IMR-90 (cell line): ENCODE data around the gene TALDO1. TPM values are rescaled to one million over a fixed set of nuclear protein-coding genes. Genes with fewer than 3 reads are reported as not detected.

Experiments
- ATAC-seq: fragments of 200-7000 bp; cut with Tn5 transposase; 2 replicates; pipeline ENCODE4 v1.9.1; 2020; ENCODE audit warnings: low read depth, mild to moderate bottlenecking, moderate library complexity
- BruUV-seq: library from RNA; stranded (reverse); fragments of 400-500 nt; replicated peaks from 2 replicates; lab custom pipeline; 2021; lab: Mats Ljungman, UMichigan
- CTCF ChIA-PET: fragments of 300-600 bp; formaldehyde crosslinking; extraction: SDS; loops from one replicate; lab custom pipeline; 2021; ENCODE audit warnings: antibody characterized with exemption; lab: Yijun Ruan, JAX
- POLR2A ChIA-PET: fragments of 300-600 bp; sonication (Branson Sonifier 250); formaldehyde crosslinking; loops from one replicate; lab custom pipeline; 2022; ENCODE audit warnings: antibody characterized with exemption; ENCODE audit not compliant: unreplicated experiment; lab: Charles Lee
- DNase-seq: peaks from one replicate; pipeline ENCODE4 v3.0.0; 2013
- H2AFZ ChIP-seq: replicated peaks from 2 replicates; pipeline ENCODE3; 2013; ENCODE audit warnings: low read length, mild to moderate bottlenecking; ENCODE audit not compliant: poor library complexity
- H2AK5ac ChIP-seq: 2 replicates; pipeline ENCODE4 v1.6.1; 2013; ENCODE audit warnings: low read depth, low read length, inconsistent platforms
- H2AK9ac ChIP-seq: replicated peaks from 2 replicates; pipeline ENCODE3; 2013; ENCODE audit warnings: mild to moderate bottlenecking, low read depth, low read length, moderate library complexity; ENCODE audit not compliant: poor library complexity
- H2BK120ac ChIP-seq: 2 replicates; pipeline ENCODE4 v1.6.1; 2013; ENCODE audit warnings: low read depth, low read length, inconsistent platforms
- H2BK15ac ChIP-seq: 3 replicates; pipeline ENCODE4 v1.6.1; 2013; ENCODE audit warnings: low read depth, low read length, inconsistent platforms
- H2BK20ac ChIP-seq: 2 replicates; pipeline ENCODE4 v1.6.1; 2013; ENCODE audit warnings: low read depth, mild to moderate bottlenecking, inconsistent platforms, low read length, moderate library complexity
- H2BK5ac ChIP-seq: 2 replicates; pipeline ENCODE4 v1.6.1; 2013; ENCODE audit warnings: mild to moderate bottlenecking, low read depth, low read length, inconsistent platforms; ENCODE audit not compliant: poor library complexity, severe bottlenecking
- H3K14ac ChIP-seq: replicated peaks from 2 replicates; pipeline ENCODE4 v1.6.1; 2013; ENCODE audit warnings: low read depth, low read length, inconsistent platforms
- H3K18ac ChIP-seq: 2 replicates; pipeline ENCODE4 v1.6.1; 2013; ENCODE audit warnings: low read depth, low read length, control low read depth
- H3K23ac ChIP-seq: 2 replicates; pipeline ENCODE4 v1.6.1; 2013; ENCODE audit warnings: low read depth, low read length, inconsistent platforms
- H3K27ac ChIP-seq: 2 replicates; pipeline ENCODE4 v1.5.1; 2013; ENCODE audit warnings: mild to moderate bottlenecking, control low read depth, low read length; ENCODE audit not compliant: insufficient read depth
- H3K27me3 ChIP-seq: 2 replicates; pipeline ENCODE4 v1.6.1; 2013; ENCODE audit warnings: low read length; ENCODE audit not compliant: control insufficient read depth, insufficient read depth
- H3K36me3 ChIP-seq: 2 replicates; pipeline ENCODE4 v1.6.1; 2013; ENCODE audit warnings: low read length, mixed read lengths; ENCODE audit not compliant: control insufficient read depth, insufficient read depth
- H3K4ac ChIP-seq: 2 replicates; pipeline ENCODE4 v1.6.1; 2013; ENCODE audit warnings: low read depth, low read length, inconsistent platforms
- H3K4me1 ChIP-seq: 2 replicates; pipeline ENCODE4 v1.6.1; 2013; ENCODE audit warnings: low read length, mixed read lengths; ENCODE audit not compliant: control insufficient read depth, insufficient read depth
- H3K4me2 ChIP-seq: 2 replicates; pipeline ENCODE4 v1.6.1; 2013; ENCODE audit warnings: low read depth, mild to moderate bottlenecking, control low read depth, low read length, moderate library complexity
- H3K4me3 ChIP-seq: 2 replicates; pipeline ENCODE4 v1.5.1; 2013; ENCODE audit warnings: low read depth, mild to moderate bottlenecking, control low read depth, low read length, moderate library complexity; ENCODE audit not compliant: insufficient read depth
- H3K56ac ChIP-seq: 2 replicates; pipeline ENCODE4 v1.6.1; 2013; ENCODE audit warnings: low read length, inconsistent platforms; ENCODE audit not compliant: insufficient read depth; ENCODE audit errors: extremely low read depth
- H3K79me1 ChIP-seq, 2 experiments: 2 replicates each; pipeline ENCODE4 v1.6.1; 2013; ENCODE audit warnings: low read length in 2 of 2, inconsistent platforms in 1 of 2, low read depth in 1 of 2
- H3K9ac ChIP-seq: 2 replicates; pipeline ENCODE4 v1.6.1; 2013; ENCODE audit warnings: low read depth, low read length, control low read depth
- H3K9me1 ChIP-seq: 2 replicates; pipeline ENCODE4 v1.6.1; 2013; ENCODE audit warnings: low read length, inconsistent platforms; ENCODE audit not compliant: insufficient read depth
- H3K9me3 ChIP-seq: 2 replicates; pipeline ENCODE4 v1.6.1; 2013; ENCODE audit warnings: low read length; ENCODE audit not compliant: control insufficient read depth, insufficient read depth
- H4K20me1 ChIP-seq: 2 replicates; pipeline ENCODE4 v1.6.1; 2013; ENCODE audit warnings: low read length, inconsistent platforms; ENCODE audit not compliant: insufficient read depth
- H4K5ac ChIP-seq: 2 replicates; pipeline ENCODE4 v1.6.1; 2013; ENCODE audit warnings: mild to moderate bottlenecking, low read depth, low read length, control low read depth
- H4K8ac ChIP-seq, 2 experiments: 2 replicates each; pipeline ENCODE4 v1.6.1; 2013; ENCODE audit warnings: low read depth in 2 of 2, low read length in 2 of 2, control low read depth in 1 of 2, inconsistent platforms in 1 of 2
- H4K91ac ChIP-seq: 2 replicates; pipeline ENCODE4 v1.6.1; 2013; ENCODE audit warnings: low read depth, low read length, inconsistent platforms; ENCODE audit not compliant: insufficient read depth
- BHLHE40 ChIP-seq: fragments of 150-350 bp; IDR thresholded peaks from 2 replicates; pipeline ENCODE4 v1.6.1; 2016; ENCODE audit warnings: mild to moderate bottlenecking, low read depth, low read length
- CEBPB ChIP-seq: IDR thresholded peaks from 2 replicates; pipeline ENCODE4 v1.6.1; 2012; ENCODE audit warnings: low read depth, low read length, improper control_type of control experiment
- CHD1 ChIP-seq: IDR thresholded peaks from 2 replicates; pipeline ENCODE4 v1.6.1; 2012; ENCODE audit warnings: low read depth, low read length, improper control_type of control experiment
- ELK1 ChIP-seq: fragments of 150-350 bp; IDR thresholded peaks from 2 replicates; pipeline ENCODE4 v1.6.1; 2016; ENCODE audit warnings: low read depth, mild to moderate bottlenecking, low read length, moderate library complexity, borderline replicate concordance
- FOS ChIP-seq: fragments of 150-350 bp; IDR thresholded peaks from 2 replicates; pipeline ENCODE4 v1.6.1; 2016; ENCODE audit warnings: low read depth, low read length
- MAFK ChIP-seq: IDR thresholded peaks from 2 replicates; pipeline ENCODE4 v1.6.1; 2012; ENCODE audit warnings: low read depth, low read length, improper control_type of control experiment
- MXI1 ChIP-seq: IDR thresholded peaks from 2 replicates; pipeline ENCODE4 v1.6.1; 2012; ENCODE audit warnings: low read depth, mild to moderate bottlenecking, low read length, moderate library complexity, borderline replicate concordance
- RFX5 ChIP-seq: IDR thresholded peaks from 2 replicates; pipeline ENCODE4 v1.8.0; 2012; ENCODE audit warnings: low read depth, mild to moderate bottlenecking, low read length, moderate library complexity
- USF2 ChIP-seq: fragments of 150-350 bp; IDR thresholded peaks from 2 replicates; pipeline ENCODE4 v1.6.1; 2017; ENCODE audit warnings: mild to moderate bottlenecking, antibody characterized with exemption, low read length, low read depth
- WGBS, 2 experiments: methylation state at CpG; one replicate each; pipeline versions ENCODE4 v1.1.5 to v1.1.7; 2013; ENCODE audit warnings: missing lambda C conversion rate in 2 of 2; ENCODE audit not compliant: insufficient read length in 1 of 2; ENCODE audit errors: extremely low coverage in 2 of 2; 5-methylcytosine and 5-hydroxymethylcytosine counted together
- dilution Hi-C: fragments of 300-500 bp; cut with HindIII; formaldehyde crosslinking; loops from one replicate; pipeline ENCODE4 v1.14.3; 2018; ENCODE audit warnings: low sequenced_read_pairs; ENCODE audit not compliant: unreplicated experiment
- in situ Hi-C: fragments of 300-500 bp; cut with MboI; formaldehyde crosslinking; loops from 3 replicates; pipeline ENCODE4 v1.14.3; 2019; ENCODE audit warnings: low sequenced_read_pairs, inconsistent platforms, mixed read lengths
- intact Hi-C: fragments of 100-400 bp; cut with micrococcal nuclease; formaldehyde crosslinking; loops from 2 replicates; pipeline ENCODE4 v1.10.0; 2022
- polyA plus RNA-seq, 3 experiments: library from polyadenylated mRNA; depleted of rRNA; stranded (reverse); fragments of >200 nt; gene quantifications; 2 replicates each; pipeline ENCODE4 v1.2.3, GENCODE V29; 2012; ENCODE audit warnings: low replicate concordance in 1 of 3
- total RNA-seq: library from RNA; depleted of rRNA; stranded (reverse); fragments of >200 nt; gene quantifications from 2 replicates; pipeline ENCODE4 v1.2.3, GENCODE V29; 2012

The TALDO1 gene
- total and polyA plus RNA-seq, 2 of the 4 experiments (the other 2 are of a cell fraction): 147 to 210 TPM

GRCh38 chr11:702462-703461 is 44.5 kb upstream of the TALDO1 start (continued):
- no peak for TF ChIP-seq ELK1

DNA sequence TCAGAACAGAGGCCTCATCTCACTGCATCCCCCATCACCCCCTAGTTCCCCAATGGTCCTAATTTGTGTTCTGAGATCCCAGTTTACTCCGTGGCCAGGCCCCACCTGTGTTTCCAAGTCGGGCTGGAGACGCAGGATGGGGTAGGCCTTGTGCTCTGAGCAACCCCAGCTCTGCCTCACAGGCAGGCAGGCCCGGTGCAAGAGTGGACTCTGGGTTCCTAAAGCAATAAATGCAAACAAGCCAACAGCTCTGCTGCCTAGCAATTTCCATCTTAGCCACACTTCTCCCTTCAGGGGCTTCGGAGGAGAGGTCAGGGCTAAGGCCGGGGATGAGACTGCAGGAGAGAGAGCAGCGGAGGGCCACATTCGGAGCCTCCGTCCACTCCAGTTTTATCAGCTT is 43.8 kb upstream of the TALDO1 start:
- BruUV-seq: no TSS peak
- Histone ChIP-seq H4K20me1 (peaks cover 12% of the 10 kb centered on the region), H3K9ac (no peak overlapping the region), H3K18ac (no peak overlapping the region), H3K56ac (no peak overlapping the region), H2AK9ac (no peak overlapping the region), H3K9me3 (no peaks in the 10 kb centered on the region), H2BK15ac (no peak overlapping the region), H3K4me2 (no peak overlapping the region), H3K36me3 (peaks cover 21% of the 10 kb centered on the region; the same call in 1 of the 2 replicates), H4K5ac (no peak overlapping the region), H3K23ac (no peak overlapping the region), H3K4ac (no peak overlapping the region), H3K27me3 (no peaks in the 10 kb centered on the region), H3K4me1 (peaks cover 33% of the 10 kb centered on the region), H3K27ac (no peak overlapping the region), H2AK5ac (no peak overlapping the region), H4K91ac (no peak overlapping the region), H3K14ac (no peak overlapping the region), H2BK5ac (no peak overlapping the region), H3K79me1 (peaks cover 16 to 70% of the 10 kb centered on the region in 2 experiments), H3K4me3 (no peak overlapping the region), H2AFZ (no peak overlapping the region), H2BK20ac (no peak overlapping the region), H4K8ac (no peak overlapping the region), H2BK120ac (no peak overlapping the region), H3K9me1 (peaks cover 22% of the 10 kb centered on the region)
- POLR2A ChIA-PET: interaction anchor here (0.6 kb wide), 1 partner anchor 89 kb away, joined by 3 read pairs; no protein-coding TSS in a partner anchor
- DNase-seq: no peak
- dilution Hi-C loops: no loop called here
- ATAC-seq: no peak
- in situ Hi-C loops: no loop called here
- intact Hi-C loops: no loop called here
- CTCF ChIA-PET: no interaction called here
- WGBS, 2 experiments: 93% methylated on average over 2 of the region's 9 CpGs; no CpG with 5 or more reads in 1 of the 2 experiments
- TF ChIP-seq USF2: no peak
- no peak for TF ChIP-seq RFX5
- no peak for TF ChIP-seq CHD1
- no peak for TF ChIP-seq ELK1
- TF ChIP-seq BHLHE40: no peak
- no peak for TF ChIP-seq CEBPB
- no peak for TF ChIP-seq FOS
- no peak for TF ChIP-seq MAFK
- no peak for TF ChIP-seq MXI1
